WERI-Rb-1 (cell line): Measurements from ENCODE around the gene ATP2C1.

Experiments
- DNase-seq: peaks from one replicate; pipeline ENCODE4 v3.0.0-alpha.2; 2020
- H3K27ac ChIP-seq: fragments of 250-450 bp; sonication (Bioruptor Pico); 2 replicates; pipeline ENCODE4 v1.5.1; 2020; ENCODE audit warnings: mild to moderate bottlenecking, moderate library complexity
- H3K27me3 ChIP-seq: fragments of 250-450 bp; sonication (Bioruptor Pico); 2 replicates; pipeline ENCODE4 v1.5.1; 2021; ENCODE audit warnings: mild to moderate bottlenecking, low read depth, moderate library complexity; ENCODE audit not compliant: insufficient read depth, severe bottlenecking
- H3K36me3 ChIP-seq: fragments of 250-450 bp; sonication (Bioruptor Pico); 2 replicates; pipeline ENCODE4 v1.5.1; 2020; ENCODE audit warnings: mild to moderate bottlenecking, moderate library complexity
- H3K4me3 ChIP-seq: 2 replicates; pipeline ENCODE4 v1.5.1; 2011; ENCODE audit warnings: low read depth, mild to moderate bottlenecking, control low read depth, low read length
- H3K9me3 ChIP-seq: fragments of 250-450 bp; sonication (Bioruptor Pico); 2 replicates; pipeline ENCODE4 v1.5.1; 2021; ENCODE audit warnings: mild to moderate bottlenecking, moderate library complexity; ENCODE audit not compliant: severe bottlenecking
- CTCF ChIP-seq: IDR thresholded peaks from 2 replicates; pipeline ENCODE4 v1.5.1; 2011; ENCODE audit warnings: low read depth, mild to moderate bottlenecking, control low read depth, inconsistent platforms, low read length

Gene ATP2C1

GRCh38 chr3:130956721-130957120, 62.8 kb downstream of the ATP2C1 start:
- Histone ChIP-seq H3K27me3 (no peaks in the 10 kb centered on the region), H3K36me3 (peaks cover 48% of the 10 kb centered on the region), H3K27ac (no peak overlapping the region), H3K4me3 (no peak overlapping the region), H3K9me3 (no peaks in the 10 kb centered on the region)
- no peak for TF ChIP-seq CTCF
- no peak for DNase-seq

DNA sequence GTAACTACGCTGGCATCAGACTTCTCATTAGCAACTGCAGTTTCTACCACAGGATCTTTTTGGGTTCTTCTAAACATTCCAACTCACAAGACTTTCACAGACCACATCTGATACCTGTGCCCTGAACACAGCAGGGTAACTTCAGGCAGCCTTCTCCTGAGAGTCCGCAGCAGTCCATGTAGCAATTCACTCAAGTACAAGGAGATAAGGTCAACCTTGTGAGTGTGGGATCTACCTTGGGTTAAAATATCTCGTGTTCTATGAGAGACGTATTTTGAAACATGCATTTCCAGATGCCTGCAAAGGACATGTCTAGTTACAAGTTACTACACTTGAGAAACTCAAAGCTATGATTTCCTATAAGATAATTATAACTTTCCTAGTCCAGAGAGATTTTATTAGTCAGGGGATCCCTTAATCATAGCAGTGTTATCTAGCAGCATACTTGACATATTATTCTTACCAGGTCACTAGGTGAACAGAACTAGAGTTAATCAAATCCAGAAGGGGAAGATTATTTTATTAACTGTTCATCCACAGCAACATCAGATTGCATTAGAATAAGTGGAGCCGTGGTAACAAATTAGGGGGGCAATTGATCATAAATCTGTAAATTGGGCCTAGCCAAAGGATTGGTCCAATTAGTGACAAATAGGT, 66.4 kb downstream of the ATP2C1 start:
- Histone ChIP-seq H3K36me3 (peaks cover 38% of the 10 kb centered on the region), H3K9me3 (no peaks in the 10 kb centered on the region)
- no peak for TF ChIP-seq CTCF

DNA sequence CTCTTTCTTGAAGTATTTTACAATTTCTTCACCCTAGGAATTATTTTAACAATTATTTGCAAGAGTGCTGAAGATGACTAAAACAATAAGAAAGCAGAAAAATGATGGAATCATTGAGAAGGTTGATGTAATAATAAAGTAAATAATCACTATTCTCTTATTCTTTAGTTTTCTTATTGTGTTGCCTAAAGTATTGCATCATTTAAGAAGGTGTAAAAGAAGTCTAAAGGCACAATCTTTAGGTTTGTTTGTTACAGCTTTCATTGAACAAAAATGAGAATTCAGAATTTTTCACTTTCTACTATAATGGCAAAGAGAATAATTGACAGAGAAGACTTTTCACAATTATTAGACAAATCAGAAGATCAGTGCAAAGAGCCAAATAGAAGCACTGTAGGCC, 67.6 kb downstream of the ATP2C1 start:
- H3K36me3 ChIP-seq: peaks cover 30% of the 10 kb centered on the region
- DNase-seq: no peak
- TF ChIP-seq CTCF: no peak

More for the DNA sequence above, 66.4 kb downstream of the ATP2C1 start:
- H3K27ac ChIP-seq: no peak overlapping the region
- H3K27me3 ChIP-seq: no peaks in the 10 kb centered on the region
- H3K4me3 ChIP-seq: no peak overlapping the region
- no peak for DNase-seq

DNA sequence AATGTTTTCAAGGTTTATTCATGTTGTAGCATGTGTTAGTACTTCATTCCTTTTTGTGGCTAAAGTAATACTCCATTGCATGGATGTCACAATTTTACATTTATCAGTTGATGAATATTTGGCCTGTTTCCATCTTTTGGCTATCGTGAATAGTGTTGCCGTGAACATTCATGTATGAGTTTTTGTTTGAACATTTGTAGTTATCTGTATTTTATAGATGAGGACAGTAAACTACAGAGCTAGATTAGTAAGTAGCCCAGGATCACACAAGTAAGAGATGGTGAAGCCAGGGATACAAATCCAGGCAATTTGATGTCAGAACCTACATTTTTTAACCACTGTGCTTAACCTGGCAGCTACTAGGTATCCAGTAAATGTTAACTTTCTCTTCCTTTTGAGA, 69.6 kb downstream of the ATP2C1 start:
- peaks cover 28% of the 10 kb centered on the region for H3K36me3 ChIP-seq

More for the DNA sequence above, 67.6 kb downstream of the ATP2C1 start:
- no peaks in the 10 kb centered on the region for H3K9me3 ChIP-seq
- H3K27ac ChIP-seq: no peak overlapping the region
- H3K4me3 ChIP-seq: no peak overlapping the region
- no peaks in the 10 kb centered on the region for H3K27me3 ChIP-seq

DNA sequence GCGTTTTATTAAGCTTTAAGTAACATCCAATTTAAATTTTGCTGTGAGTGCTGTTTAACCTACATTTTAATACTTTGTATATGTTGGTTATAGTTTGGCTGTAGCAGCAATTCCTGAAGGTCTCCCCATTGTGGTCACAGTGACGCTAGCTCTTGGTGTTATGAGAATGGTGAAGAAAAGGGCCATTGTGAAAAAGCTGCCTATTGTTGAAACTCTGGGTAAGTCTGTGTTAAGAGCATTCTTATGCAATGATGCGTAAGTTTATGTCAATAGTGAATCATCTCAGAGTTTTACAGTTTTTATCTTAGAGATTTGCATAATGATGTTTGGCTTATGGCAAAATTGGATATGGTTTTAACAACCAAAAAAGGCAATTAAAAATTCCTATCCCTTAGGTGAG, 70.0 kb downstream of the ATP2C1 start:
- H3K36me3 ChIP-seq: peaks cover 25% of the 10 kb centered on the region
- no peak overlapping the region for H3K27ac ChIP-seq
- no peak for TF ChIP-seq CTCF

More for the DNA sequence above, 69.6 kb downstream of the ATP2C1 start:
- H3K27me3 ChIP-seq: no peaks in the 10 kb centered on the region
- no peak overlapping the region for H3K27ac ChIP-seq
- no peak for DNase-seq
- no peaks in the 10 kb centered on the region for H3K9me3 ChIP-seq
- H3K4me3 ChIP-seq: no peak overlapping the region
- no peak for TF ChIP-seq CTCF

GRCh38 chr3:130967281-130967680, 73.4 kb downstream of the ATP2C1 start:
- DNase-seq: no peak
- no peak overlapping the region for H3K4me3 ChIP-seq
- H3K27ac ChIP-seq: no peak overlapping the region
- no peak for TF ChIP-seq CTCF
- H3K36me3 ChIP-seq: peaks cover 4% of the 10 kb centered on the region
- H3K9me3 ChIP-seq: no peaks in the 10 kb centered on the region
- no peaks in the 10 kb centered on the region for H3K27me3 ChIP-seq

More for the DNA sequence above, 70.0 kb downstream of the ATP2C1 start:
- no peaks in the 10 kb centered on the region for H3K27me3 ChIP-seq
- H3K4me3 ChIP-seq: no peak overlapping the region
- DNase-seq: no peak
- H3K9me3 ChIP-seq: no peaks in the 10 kb centered on the region
